GM12872 (cell line): ENCODE measurements around the gene LRRC26.

Source experiments
- TF ChIP-seq, protein P1 (sequence below): IDR thresholded peaks from 3 replicates; pipeline ENCODE4 v1.5.1; 2011; ENCODE audit warnings: low read depth, mild to moderate bottlenecking, low read length, moderate library complexity; ENCODE audit not compliant: insufficient read depth

The LRRC26 gene

GRCh38 chr9:137172901-137173795, 3.3 kb upstream of the LRRC26 start:
- TF ChIP-seq, protein P1, sequence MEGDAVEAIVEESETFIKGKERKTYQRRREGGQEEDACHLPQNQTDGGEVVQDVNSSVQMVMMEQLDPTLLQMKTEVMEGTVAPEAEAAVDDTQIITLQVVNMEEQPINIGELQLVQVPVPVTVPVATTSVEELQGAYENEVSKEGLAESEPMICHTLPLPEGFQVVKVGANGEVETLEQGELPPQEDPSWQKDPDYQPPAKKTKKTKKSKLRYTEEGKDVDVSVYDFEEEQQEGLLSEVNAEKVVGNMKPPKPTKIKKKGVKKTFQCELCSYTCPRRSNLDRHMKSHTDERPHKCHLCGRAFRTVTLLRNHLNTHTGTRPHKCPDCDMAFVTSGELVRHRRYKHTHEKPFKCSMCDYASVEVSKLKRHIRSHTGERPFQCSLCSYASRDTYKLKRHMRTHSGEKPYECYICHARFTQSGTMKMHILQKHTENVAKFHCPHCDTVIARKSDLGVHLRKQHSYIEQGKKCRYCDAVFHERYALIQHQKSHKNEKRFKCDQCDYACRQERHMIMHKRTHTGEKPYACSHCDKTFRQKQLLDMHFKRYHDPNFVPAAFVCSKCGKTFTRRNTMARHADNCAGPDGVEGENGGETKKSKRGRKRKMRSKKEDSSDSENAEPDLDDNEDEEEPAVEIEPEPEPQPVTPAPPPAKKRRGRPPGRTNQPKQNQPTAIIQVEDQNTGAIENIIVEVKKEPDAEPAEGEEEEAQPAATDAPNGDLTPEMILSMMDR: no peak

DNA sequence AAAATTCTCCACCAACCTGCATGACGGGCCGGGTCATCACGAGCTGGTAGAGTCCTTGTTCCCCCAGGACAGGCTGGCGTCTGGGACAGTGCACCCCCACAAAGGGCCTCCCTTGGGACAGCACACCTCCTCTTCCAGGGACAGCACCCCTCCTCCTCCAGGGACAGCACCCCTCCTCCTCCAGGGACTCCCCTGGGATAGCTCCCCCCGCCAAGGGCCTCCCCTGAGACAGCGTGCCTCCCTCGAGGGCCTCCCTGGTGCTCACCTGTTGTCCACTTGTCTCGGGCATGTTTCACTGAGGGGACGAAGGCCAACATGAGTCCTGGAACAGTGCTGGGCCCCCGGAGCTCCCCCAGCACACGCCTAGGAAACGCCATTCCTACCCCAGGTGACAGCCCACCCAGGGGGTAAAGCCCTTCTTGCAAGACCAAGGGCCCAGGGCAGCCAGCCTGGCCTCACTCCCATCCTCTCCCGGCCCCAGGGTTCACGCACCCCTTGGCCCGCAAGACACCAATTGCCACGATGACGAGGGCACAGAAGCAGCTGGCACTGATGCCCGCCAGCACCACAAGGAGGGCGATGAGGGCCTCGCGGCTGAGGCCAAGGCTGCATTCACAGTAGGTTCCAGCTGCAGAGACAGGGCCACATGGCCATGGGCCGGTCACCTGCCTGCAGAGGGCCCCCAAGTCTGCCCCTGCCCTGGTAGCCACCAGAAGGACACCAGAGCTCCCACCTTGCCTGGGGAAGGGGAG, 1.5 kb upstream of the LRRC26 start:
- TF ChIP-seq, protein P1: no peak

- TF ChIP-seq, protein P1: no peak
Measured at GRCh38 chr9:137170486-137171148, 766 bp upstream of the LRRC26 start.

DNA sequence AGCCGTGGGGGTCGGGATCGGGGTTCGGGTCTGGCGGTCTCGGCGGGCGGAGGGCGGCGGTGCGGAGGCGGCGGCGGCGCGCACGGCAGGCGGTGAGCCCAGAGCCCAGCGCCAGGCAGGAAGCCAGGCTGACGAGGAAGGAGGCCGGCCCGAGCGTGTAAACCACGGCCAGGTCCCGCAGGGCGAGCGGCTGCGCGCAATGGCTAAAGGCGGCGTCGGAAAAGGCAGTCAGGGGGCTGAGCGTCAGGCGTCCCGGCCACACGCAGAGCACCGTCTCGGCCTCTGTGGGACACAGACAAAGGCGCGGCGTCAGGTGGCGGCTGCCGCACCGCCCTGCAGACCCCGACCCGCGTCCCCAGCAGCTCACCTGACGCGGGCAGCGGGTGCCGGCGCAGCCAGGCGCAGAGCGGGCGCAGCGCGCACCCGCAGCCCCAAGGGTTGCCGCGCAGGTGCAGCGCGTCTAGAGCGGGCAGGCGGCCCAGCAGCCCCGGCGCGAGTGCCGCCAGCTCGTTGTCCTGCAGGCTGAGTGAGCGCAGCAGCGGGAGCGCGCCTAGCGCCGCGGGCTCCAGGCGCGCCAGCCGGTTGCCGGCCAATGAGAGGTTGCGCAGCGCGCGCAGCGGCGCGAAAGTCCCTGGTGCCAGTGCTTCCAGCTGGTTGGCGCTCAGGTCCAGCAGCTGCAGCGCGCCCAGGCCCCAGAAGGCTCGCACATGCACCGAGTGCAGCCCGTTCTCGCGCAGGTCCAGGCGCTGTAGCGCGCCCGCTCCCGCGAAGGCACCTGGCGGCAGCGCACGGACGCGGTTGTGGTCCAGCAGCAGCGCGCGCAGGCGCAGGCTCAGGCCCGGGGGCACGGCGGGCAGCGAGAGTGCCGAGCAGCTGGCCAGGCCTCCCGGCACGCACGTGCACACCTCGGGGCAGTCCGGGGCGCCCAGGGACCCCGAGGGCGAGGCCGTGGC, 671 bp downstream of the LRRC26 start:
- TF ChIP-seq, protein P1: no peak

GRCh38 chr9:137168573-137168903, 1.3 kb downstream of the LRRC26 start:
- TF ChIP-seq, protein P1: no peak

GRCh38 chr9:137167747-137168572, 1.9 kb downstream of the LRRC26 start:
- TF ChIP-seq, protein P1: no peak
